K562 (cell line): ENCODE data around the gene MEPE. TPM values are rescaled to one million over a fixed set of nuclear protein-coding genes. Genes with fewer than 3 reads are reported as not detected.

Source experiments
- ATAC-seq: fragments of 200-7000 bp; cut with Tn5 transposase; 3 replicates; pipeline ENCODE4 v1.9.1; 2020; ENCODE audit warnings: moderate library complexity
- BruUV-seq: library from RNA; stranded (reverse); fragments of 400-500 nt; replicated peaks from 2 replicates; lab custom pipeline; 2021; lab: Mats Ljungman, UMichigan
- CTCF ChIA-PET: fragments of 300-600 bp; formaldehyde crosslinking; extraction: SDS; loops from one replicate; lab custom pipeline; 2021; ENCODE audit warnings: low intra/inter-chr PET ratio; lab: Yijun Ruan, JAX
- POLR2A ChIA-PET: fragments of 300-600, 350-650 bp; sonication (Branson Sonifier 250); formaldehyde crosslinking; extraction: SDS; loops from one replicate; lab custom pipeline; 2021; ENCODE audit warnings: antibody characterized with exemption, inconsistent platforms; lab: Yijun Ruan, JAX
- DNase-seq, 4 experiments: peaks; one replicate each; pipeline versions ENCODE4 v3.0.0 to v3.0.0-alpha.2; 2011 to 2018; ENCODE audit warnings: low spot score in 3 of 4, mixed read lengths in 3 of 4; ENCODE audit errors: extremely low read depth in 1 of 4
- FAIRE-seq: peaks from 2 replicates; lab custom pipeline; 2011; peaks lifted over from hg19 to GRCh38; lab: Jason Lieb, UNC
- H2AFZ ChIP-seq: 2 replicates; pipeline ENCODE4 v1.6.0; 2011; ENCODE audit warnings: low read depth, low read length, control low read depth, inconsistent platforms
- H3K27ac ChIP-seq: fragments of 200-600 bp; 3 replicates; pipeline ENCODE4 v1.8.0; 2011; ENCODE audit warnings: low read depth, mild to moderate bottlenecking, control low read depth, inconsistent platforms, low read length, moderate library complexity, mixed read lengths; ENCODE audit errors: extremely low read depth
- H3K27me3 ChIP-seq, 2 experiments: fragments of 300-600 bp in 1 of 2; 2 replicates in 1 of 2; 3 replicates in 1 of 2; pipeline versions ENCODE4 v1.6.0 to v1.8.0; 2011; ENCODE audit warnings: inconsistent platforms in 2 of 2, low read length in 2 of 2, mild to moderate bottlenecking in 1 of 2, mixed read lengths in 1 of 2, moderate library complexity in 1 of 2; ENCODE audit not compliant: control insufficient read depth in 2 of 2, insufficient read depth in 2 of 2
- H3K36me3 ChIP-seq: fragments of 300-600 bp; 3 replicates; pipeline ENCODE4 v1.8.0; 2011; ENCODE audit warnings: mild to moderate bottlenecking, low read length, inconsistent platforms; ENCODE audit not compliant: control insufficient read depth, insufficient read depth
- H3K4me1 ChIP-seq, 2 experiments: fragments of 200-600 bp in 1 of 2; replicated peaks in 1 of 2; 2 replicates in 1 of 2; 3 replicates in 1 of 2; pipeline versions ENCODE4 v1.5.1 to v1.8.0; 2011; ENCODE audit warnings: inconsistent platforms in 2 of 2, low read length in 2 of 2, mild to moderate bottlenecking in 1 of 2, mixed read lengths in 1 of 2, moderate library complexity in 1 of 2; ENCODE audit not compliant: control insufficient read depth in 2 of 2, insufficient read depth in 2 of 2
- H3K4me2 ChIP-seq: 2 replicates; pipeline ENCODE4 v1.6.1; 2011; ENCODE audit warnings: low read length, control low read depth, inconsistent platforms, mixed read lengths; ENCODE audit not compliant: insufficient read depth
- H3K4me3 ChIP-seq: fragments of 200-600 bp; sonication (generic), shearing (Covaris generic); 2 replicates; pipeline ENCODE4 v1.5.1; 2016; ENCODE audit warnings: control low read depth, inconsistent platforms
- H3K79me2 ChIP-seq: fragments of 200-600 bp; 3 replicates; pipeline ENCODE4 v1.8.0; 2011; ENCODE audit warnings: low read length, inconsistent platforms; ENCODE audit not compliant: control insufficient read depth, insufficient read depth
- H3K9ac ChIP-seq, 2 experiments: 2 replicates each; pipeline versions ENCODE4 v1.6.0 to v1.6.1; 2011; ENCODE audit warnings: low read depth in 2 of 2, low read length in 2 of 2, control low read depth in 1 of 2, inconsistent platforms in 1 of 2, mild to moderate bottlenecking in 1 of 2, mixed read lengths in 1 of 2; ENCODE audit not compliant: insufficient read depth in 1 of 2
- H3K9me1 ChIP-seq: one replicate; pipeline ENCODE4 v1.6.0; 2011; ENCODE audit warnings: inconsistent platforms, mild to moderate bottlenecking, low read length, moderate library complexity; ENCODE audit not compliant: control insufficient read depth, insufficient read depth
- H3K9me3 ChIP-seq: replicated peaks from 2 replicates; pipeline ENCODE4 v1.5.1; 2011; ENCODE audit warnings: low read depth, low read length, inconsistent platforms; ENCODE audit not compliant: control insufficient read depth, insufficient read depth
- H4K20me1 ChIP-seq: replicated peaks from 2 replicates; pipeline ENCODE4 v1.6.1; 2011; ENCODE audit warnings: low read length, inconsistent platforms, mixed read lengths; ENCODE audit not compliant: control insufficient read depth, insufficient read depth
- BCL6 ChIP-seq: fragments of 250-450 bp; sonication (Bioruptor Pico); IDR thresholded peaks from 2 replicates; pipeline ENCODE4 v1.4.0; 2020
- CREBBP ChIP-seq: IDR thresholded peaks from one replicate; pipeline ENCODE4 v1.6.1; 2012; ENCODE audit warnings: low read depth, mild to moderate bottlenecking, control low read depth, inconsistent platforms, low read length
- CTCF ChIP-seq, 3 experiments: IDR thresholded peaks in 2 of 3; conservative IDR thresholded peaks in 1 of 3; 2 replicates each; pipeline ENCODE4 v1.5.1; 2011 to 2012; ENCODE audit warnings: low read length in 3 of 3, mild to moderate bottlenecking in 3 of 3, control low read depth in 2 of 3, improper control_type of control experiment in 1 of 3, inconsistent platforms in 1 of 3, low read depth in 1 of 3, mixed read lengths in 1 of 3, moderate library complexity in 1 of 3; ENCODE audit not compliant: insufficient read depth in 2 of 3
- DLX4 ChIP-seq: fragments of 250-450 bp; sonication (Bioruptor Pico); IDR thresholded peaks from 2 replicates; pipeline ENCODE4 v1.6.1; 2021; ENCODE audit warnings: mild to moderate bottlenecking
- FOXJ2 ChIP-seq: fragments of 200-800 bp; sonication (Bioruptor generic); IDR thresholded peaks from 2 replicates; pipeline ENCODE4 v1.6.1; 2016; ENCODE audit warnings: missing genetic modification characterization, missing compliant biosample characterization
- KLF16 ChIP-seq: IDR thresholded peaks from 2 replicates; pipeline ENCODE4 v1.6.1; 2016; ENCODE audit warnings: antibody characterized with exemption
- KLF6 ChIP-seq: fragments of 250-450 bp; sonication (Bioruptor Pico); IDR thresholded peaks from 2 replicates; pipeline ENCODE4 v1.4.0; 2020; ENCODE audit warnings: mild to moderate bottlenecking, moderate library complexity, borderline replicate concordance
- MBD1 ChIP-seq: fragments of 250-450 bp; sonication (Bioruptor Pico); IDR thresholded peaks from 2 replicates; pipeline ENCODE4 v1.8.0; 2022; ENCODE audit warnings: inconsistent platforms
- MCM3 ChIP-seq: fragments of 450-650 bp; IDR thresholded peaks from 2 replicates; pipeline ENCODE4 v1.6.1; 2016
- MCM5 ChIP-seq: fragments of 450-650 bp; IDR thresholded peaks from 2 replicates; pipeline ENCODE4 v1.6.1; 2016; ENCODE audit warnings: low read depth
- MITF ChIP-seq: IDR thresholded peaks from 2 replicates; pipeline ENCODE4 v1.6.1; 2014; ENCODE audit warnings: antibody characterized with exemption
- PRPF4 ChIP-seq: fragments of 200-400 bp; formaldehyde crosslinking; IDR thresholded peaks from one replicate; pipeline ENCODE4 v1.6.1; 2017; ENCODE audit warnings: low read length, low read depth, mild to moderate bottlenecking; ENCODE audit not compliant: insufficient read depth, poor library complexity, severe bottlenecking
- PTRF ChIP-seq: fragments of 450-650 bp; IDR thresholded peaks from 2 replicates; pipeline ENCODE4 v1.6.1; 2016; ENCODE audit warnings: mild to moderate bottlenecking, missing genetic modification characterization, missing compliant biosample characterization
- RNF2 ChIP-seq: sonication (generic); IDR thresholded peaks from 2 replicates; pipeline ENCODE4 v1.6.1; 2016
- SRSF9 ChIP-seq: fragments of 200-400 bp; formaldehyde crosslinking; IDR thresholded peaks from 2 replicates; pipeline ENCODE4 v1.6.1; 2017; ENCODE audit warnings: low read depth, low read length, borderline replicate concordance
- ZNF121 ChIP-seq: sonication (generic); formaldehyde crosslinking; conservative IDR thresholded peaks from 2 replicates; pipeline ENCODE4 v1.8.0; 2022; ENCODE audit warnings: missing genetic modification reagents
- ZNF3 ChIP-seq: fragments of 250-450 bp; sonication (Bioruptor Pico); IDR thresholded peaks from 2 replicates; pipeline ENCODE4 v1.5.0; 2021; ENCODE audit warnings: mild to moderate bottlenecking, moderate library complexity
- ZNF507 ChIP-seq: conservative IDR thresholded peaks from 2 replicates; pipeline ENCODE4 v1.6.1; 2017; ENCODE audit warnings: missing genetic modification characterization, missing compliant biosample characterization
- WGBS: fragments of 100-300 bp; shearing (Covaris generic); methylation state at CpG from one replicate; pipeline ENCODE4 v1.1.6; 2016; ENCODE audit warnings: low coverage, mixed read lengths; ENCODE audit not compliant: insufficient coverage; ENCODE audit errors: missing lambda C conversion rate; 5-methylcytosine and 5-hydroxymethylcytosine counted together
- in situ Hi-C: fragments of 300-500 bp; cut with MboI; formaldehyde crosslinking; loops from 4 replicates; pipeline ENCODE4 v1.15.0; 2018; ENCODE audit warnings: inconsistent platforms, mixed read lengths
- intact Hi-C: fragments of 100-400 bp; cut with micrococcal nuclease; formaldehyde crosslinking; loops from 2 replicates; pipeline ENCODE4 v1.14.2; 2022
- polyA plus RNA-seq, 8 experiments: library from polyadenylated mRNA; depleted of rRNA in 4 of 8; stranded (reverse) in 5 of 8; unstranded in 3 of 8; fragments of >200 nt; fragmentation: Nextera tagmentation in 2 of 8; fragmentation: Illumina TruSeq in 1 of 8; extraction: Ambion mirVana in 2 of 8; extraction: Trizol in 1 of 8; gene quantifications; 2 replicates each; pipeline versions ENCODE4 v1.2.1 to v1.2.3, GENCODE V29; 2011 to 2014; ENCODE audit warnings: inconsistent platforms in 1 of 8, missing spikeins in 1 of 8
- total RNA-seq, 7 experiments: library from RNA; depleted of rRNA in 6 of 7; stranded (reverse); fragments of >200 nt in 6 of 7; fragmentation: Illumina TruSeq in 2 of 7; extraction: Trizol in 2 of 7; gene quantifications; 2 replicates each; pipeline versions ENCODE4 v1.2.1 to v1.2.3, GENCODE V29; 2011 to 2021; ENCODE audit warnings: low replicate concordance in 1 of 7
- TF ChIP-seq, protein P1 (sequence below): fragments of 450-650 bp; formaldehyde crosslinking; IDR thresholded peaks from 2 replicates; pipeline ENCODE4 v1.4.0; 2020; ENCODE audit warnings: mild to moderate bottlenecking, moderate library complexity

MEPE gene
- total and polyA plus RNA-seq, 9 of the 15 experiments (the other 6 are each of a cell fraction or from before 2014, with no cell fraction given) = not detected

DNA sequence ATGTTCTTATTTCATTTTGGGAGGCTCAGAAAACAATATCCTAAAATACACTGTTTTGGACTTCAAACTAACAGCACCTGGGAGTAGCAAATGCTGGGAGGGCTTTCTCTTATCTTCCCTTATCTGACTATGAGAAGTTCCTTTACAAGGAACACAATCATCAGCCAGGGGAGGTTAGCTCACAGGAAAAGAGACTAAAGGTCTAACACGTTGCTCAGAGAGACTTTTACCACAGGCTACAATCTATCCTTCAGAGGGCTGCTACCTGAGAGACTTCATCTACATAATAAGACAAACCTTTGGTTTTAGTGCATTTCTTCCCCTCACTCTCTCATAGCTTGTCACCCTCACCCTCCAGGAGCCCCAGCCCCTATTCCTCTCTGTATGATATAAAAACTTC lies 35.8 kb downstream of the MEPE start:
- H3K27me3 ChIP-seq = 0 out of 5 replicates have a peak, but pooled peaks cover 0 to 2% of the 10 kb centered on the region in 2 experiments
- ChIA-PET CTCF (no interaction called here), POLR2A (no interaction called here)
- H3K9me1 ChIP-seq = no peaks in the 10 kb centered on the region
- no peaks in the 10 kb centered on the region for H3K79me2 ChIP-seq
- H3K4me2 ChIP-seq = no peak overlapping the region
- ATAC-seq (no peak), FAIRE-seq (no peak), DNase-seq (no peak)
- no peaks in the 10 kb centered on the region for H3K4me1 ChIP-seq
- no peak overlapping the region for H3K27ac ChIP-seq
- H3K9me3 ChIP-seq = no peaks in the 10 kb centered on the region
- no peak overlapping the region for H2AFZ ChIP-seq
- intact Hi-C loops (no loop called here), in situ Hi-C loops (no loop called here)
- H3K9ac ChIP-seq = no peak overlapping the region
- H3K36me3 ChIP-seq = no peaks in the 10 kb centered on the region
- H3K4me3 ChIP-seq = no peak overlapping the region
- no peaks in the 10 kb centered on the region for H4K20me1 ChIP-seq
- 0% methylated on average over 1 of the region's 1 CpG for WGBS
- no TSS peak for BruUV-seq
- TF ChIP-seq KLF6 (no peak), PRPF4 (no peak), MCM5 (no peak), ZNF507 (no peak), MCM3 (no peak), ZNF3 (CRISPR knock-in tag) (no peak), KLF16 (no peak), CTCF (IDR thresholded peaks at IDR 0.05 in 2 of 3, conservative IDR thresholded peaks at IDR 0.05 in 1 of 3; ENCODE audit: insufficient read depth in 2 of 3, low read depth in 1 of 3, low read length in 3 of 3) (no peak), RNF2 (no peak), CREBBP (no peak), BCL6 (CRISPR knock-in tag) (no peak), PTRF (tag) (no peak), MBD1 (CRISPR knock-in tag) (no peak), MITF (no peak), SRSF9 (no peak), DLX4 (CRISPR knock-in tag) (no peak), ZNF121 (CRISPR knock-in tag) (no peak), FOXJ2 (tag) (no peak)
- TF ChIP-seq, protein P1, sequence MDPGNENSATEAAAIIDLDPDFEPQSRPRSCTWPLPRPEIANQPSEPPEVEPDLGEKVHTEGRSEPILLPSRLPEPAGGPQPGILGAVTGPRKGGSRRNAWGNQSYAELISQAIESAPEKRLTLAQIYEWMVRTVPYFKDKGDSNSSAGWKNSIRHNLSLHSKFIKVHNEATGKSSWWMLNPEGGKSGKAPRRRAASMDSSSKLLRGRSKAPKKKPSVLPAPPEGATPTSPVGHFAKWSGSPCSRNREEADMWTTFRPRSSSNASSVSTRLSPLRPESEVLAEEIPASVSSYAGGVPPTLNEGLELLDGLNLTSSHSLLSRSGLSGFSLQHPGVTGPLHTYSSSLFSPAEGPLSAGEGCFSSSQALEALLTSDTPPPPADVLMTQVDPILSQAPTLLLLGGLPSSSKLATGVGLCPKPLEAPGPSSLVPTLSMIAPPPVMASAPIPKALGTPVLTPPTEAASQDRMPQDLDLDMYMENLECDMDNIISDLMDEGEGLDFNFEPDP (CRISPR knock-in tag) = no peak
